Gastrocnemius medialis (tissue), 4 donors: ENCODE measurements around the gene PRR22. TPM values are rescaled to one million over a fixed set of nuclear protein-coding genes. Genes with fewer than 3 reads are reported as not detected.
A peak's percentile ranks its signal among the peaks of the same experiment; 100 is the strongest.

Experiments
- ATAC-seq, 2 donors: fragments of 150-250 bp; one replicate each; pipeline ENCODE4 v1.9.1; 2016
- DNase-seq, 2 donors: peaks; one replicate each; pipeline ENCODE4 v3.0.0-alpha.2; 2019
- H3K27ac ChIP-seq, 4 donors: fragments of 200-600 bp; sonication (generic); 1 replicate in 1 of 4; 2 replicates in 3 of 4; pipeline ENCODE4 v1.5.1; 2016 to 2018; ENCODE audit warnings: mild to moderate bottlenecking in 2 of 4, moderate library complexity in 1 of 4
- H3K27me3 ChIP-seq, 3 donors: fragments of 200-600 bp; sonication (generic) in 2 of 3; 1 replicate in 1 of 3; 2 replicates in 2 of 3; pipeline versions ENCODE4 v1.5.1 to v1.6.0; 2016 to 2019; ENCODE audit warnings: mild to moderate bottlenecking in 1 of 3, moderate library complexity in 1 of 3
- H3K36me3 ChIP-seq, 2 donors: fragments of 200-600 bp; sonication (generic) in 1 of 2; one replicate each; pipeline ENCODE4 v1.5.1; 2017 to 2018
- H3K4me1 ChIP-seq, 2 donors: fragments of 200-600 bp; sonication (generic) in 1 of 2; one replicate each; pipeline ENCODE4 v1.5.1; 2016 to 2017; ENCODE audit warnings: mild to moderate bottlenecking in 2 of 2
- H3K4me3 ChIP-seq, 4 donors: fragments of 200-600 bp; sonication (generic) in 3 of 4; 1 replicate in 1 of 4; 2 replicates in 3 of 4; pipeline ENCODE4 v1.5.1; 2016 to 2019; ENCODE audit warnings: mild to moderate bottlenecking in 2 of 4
- H3K9me3 ChIP-seq, 3 donors: fragments of 200-600 bp; sonication (generic) in 2 of 3; 1 replicate in 1 of 3; 2 replicates in 2 of 3; pipeline ENCODE4 v1.5.1; 2016 to 2019
- CTCF ChIP-seq, 5 experiments: fragments of 450-650 bp in 3 of 5; fragments of 200-600 bp in 2 of 5; sonication (generic) in 2 of 5; IDR thresholded peaks in 4 of 5; conservative IDR thresholded peaks in 1 of 5; 1 replicate in 4 of 5; 2 replicates in 1 of 5; pipeline ENCODE4 v1.5.1; 2016 to 2019; ENCODE audit warnings: antibody characterized with exemption in 5 of 5, mild to moderate bottlenecking in 3 of 5, moderate library complexity in 3 of 5
- POLR2A ChIP-seq, 2 donors: fragments of 450-650 bp; IDR thresholded peaks; one replicate each; pipeline ENCODE4 v1.6.1; 2017; ENCODE audit warnings: antibody characterized with exemption in 2 of 2, mild to moderate bottlenecking in 2 of 2, moderate library complexity in 2 of 2
- in situ Hi-C, 4 donors: fragments of 200-750 bp; cut with MboI; loops; one replicate each; pipeline versions ENCODE4 v1.15.0 to v1.8.0; 2017; ENCODE audit warnings: low sequenced_read_pairs in 4 of 4
- intact Hi-C: fragments of 100-400 bp; cut with DNase I; formaldehyde crosslinking; loops from one replicate; pipeline ENCODE4 v1.15.1; 2023; ENCODE audit warnings: low total_unique reads
- total RNA-seq, 4 donors: library from RNA; depleted of rRNA; stranded (reverse); fragments of >200 nt; gene quantifications; one replicate each; pipeline versions ENCODE4 v1.1.0 to v1.2.3, GENCODE V29; 2016

The PRR22 gene
- total RNA-seq, 4 donors from 2014 or later = 0.24 to 1.0 TPM; not detected in 2

GRCh38 chr19:5829567-5830310 is 45.2 kb upstream of the PRR22 start:
- Histone ChIP-seq H3K9me3 (no peaks in the 10 kb centered on the region), H3K4me1 (no peaks in the 10 kb centered on the region), H3K4me3 (no peak overlapping the region), H3K27ac (no peak overlapping the region), H3K27me3 (peaks cover 44 to 65% (median 46%) of the 10 kb centered on the region in 3 donors), H3K36me3 (no peaks in the 10 kb centered on the region)
- intact Hi-C loops = no loop called here
- DNase-seq (no peak), ATAC-seq (no peak)
- in situ Hi-C loops = no loop called here
- TF ChIP-seq POLR2A (IDR thresholded peaks at IDR 0.05) (no peak), CTCF (IDR thresholded peaks at IDR 0.05 in 4 of 5, conservative IDR thresholded peaks at IDR 0.05 in 1 of 5) (no peak)

- in situ Hi-C loops = no loop called here
- no peak overlapping the region for H3K27ac ChIP-seq
These were observed 44.4 kb upstream of the PRR22 start for GRCh38 chr19:5828661-5829566.

GRCh38 chr19:5827891-5828660 is 43.5 kb upstream of the PRR22 start:
- Histone ChIP-seq H3K4me3 (peak overlapping the region; percentile 28 to 39 (median 34)), H3K4me1 (no peaks in the 10 kb centered on the region), H3K27me3 (peaks cover 38 to 57% (median 44%) of the 10 kb centered on the region in 3 donors), H3K36me3 (no peaks in the 10 kb centered on the region), H3K9me3 (no peaks in the 10 kb centered on the region), H3K27ac (no peak overlapping the region)
- DNase-seq (peak; percentile 17 to 30), ATAC-seq (peak in 1 of 2 donors; percentile 26)
- in situ Hi-C loops (no loop called here), intact Hi-C loops (no loop called here)
- TF ChIP-seq CTCF (IDR thresholded peaks at IDR 0.05 in 4 of 5, conservative IDR thresholded peaks at IDR 0.05 in 1 of 5) = no peak
- TF ChIP-seq POLR2A (IDR thresholded peaks at IDR 0.05) = peak; percentile 24 to 33

More at GRCh38 chr19:5828661-5829566, 44.4 kb upstream of the PRR22 start:
- H3K27me3 ChIP-seq = peaks cover 40 to 63% (median 44%) of the 10 kb centered on the region in 3 donors
- no peaks in the 10 kb centered on the region for H3K9me3 ChIP-seq
- TF ChIP-seq CTCF (IDR thresholded peaks at IDR 0.05 in 4 of 5, conservative IDR thresholded peaks at IDR 0.05 in 1 of 5) (no peak), POLR2A (IDR thresholded peaks at IDR 0.05) (no peak)
- ATAC-seq = no peak
- H3K4me1 ChIP-seq = no peaks in the 10 kb centered on the region
- intact Hi-C loops = no loop called here
- H3K4me3 ChIP-seq = peak overlapping the region in 3 of 4 donors; percentile 28 to 39 (median 37)
- no peak for DNase-seq
- H3K36me3 ChIP-seq = no peaks in the 10 kb centered on the region

GRCh38 chr19:5827342-5827890 is 42.9 kb upstream of the PRR22 start:
- DNase-seq (no peak), ATAC-seq (no peak)
- no peaks in the 10 kb centered on the region for H3K9me3 ChIP-seq
- H3K4me1 ChIP-seq = no peaks in the 10 kb centered on the region
- in situ Hi-C loops (no loop called here), intact Hi-C loops (no loop called here)
- peaks cover 42 to 55% (median 47%) of the 10 kb centered on the region in 3 donors for H3K27me3 ChIP-seq
- no peak overlapping the region for H3K27ac ChIP-seq
- H3K36me3 ChIP-seq = no peaks in the 10 kb centered on the region
- H3K4me3 ChIP-seq = no peak overlapping the region
- TF ChIP-seq POLR2A (IDR thresholded peaks at IDR 0.05) = no peak
